Coronary artery (tissue), 2 donors: ENCODE measurements around the gene LSM7.

Source experiments
- DNase-seq: peaks from one replicate; pipeline ENCODE4 v3.0.0-alpha.2; 2017; ENCODE audit warnings: low spot score
- H3K27ac ChIP-seq, 2 donors: fragments of 200-600 bp; sonication (generic); one replicate each; pipeline ENCODE4 v1.5.1; 2016 to 2019
- H3K4me3 ChIP-seq: fragments of 200-600 bp; sonication (generic); 2 replicates; pipeline ENCODE4 v1.5.1; 2016; ENCODE audit warnings: mild to moderate bottlenecking, moderate library complexity
- CTCF ChIP-seq: fragments of 200-600 bp; sonication (generic); IDR thresholded peaks from one replicate; pipeline ENCODE4 v1.5.1; 2019; ENCODE audit warnings: antibody characterized with exemption

The LSM7 gene

GRCh38 chr19:2335848-2336247 is 7.5 kb upstream of the LSM7 start:
- no peak overlapping the region for H3K27ac ChIP-seq
- H3K4me3 ChIP-seq, result no peak overlapping the region
- no peak for DNase-seq
- no peak for TF ChIP-seq CTCF

- no peak for TF ChIP-seq CTCF
- DNase-seq, result no peak
- Histone ChIP-seq H3K27ac (no peak overlapping the region), H3K4me3 (no peak overlapping the region)
Measured at GRCh38 chr19:2334986-2335846, 6.8 kb upstream of the LSM7 start.

GRCh38 chr19:2334426-2334825 is 6.0 kb upstream of the LSM7 start:
- DNase-seq, result no peak
- Histone ChIP-seq H3K4me3 (no peak overlapping the region), H3K27ac (no peak overlapping the region)
- no peak for TF ChIP-seq CTCF

- no peak for TF ChIP-seq CTCF
- Histone ChIP-seq H3K27ac (no peak overlapping the region), H3K4me3 (no peak overlapping the region)
- DNase-seq, result no peak
Measured at GRCh38 chr19:2333807-2334211, 5.4 kb upstream of the LSM7 start.

- H3K27ac ChIP-seq, result no peak overlapping the region
Measured at GRCh38 chr19:2333027-2333806, 4.8 kb upstream of the LSM7 start.

GRCh38 chr19:2332341-2333026 is 4.1 kb upstream of the LSM7 start:
- DNase-seq, result no peak
- no peak overlapping the region for H3K27ac ChIP-seq
- no peak for TF ChIP-seq CTCF
- H3K4me3 ChIP-seq, result no peak overlapping the region

More at GRCh38 chr19:2333027-2333806, 4.8 kb upstream of the LSM7 start:
- H3K4me3 ChIP-seq, result no peak overlapping the region
- no peak for TF ChIP-seq CTCF
- DNase-seq, result no peak
